ENCODE data around the gene BRSK1. TPM values are rescaled to one million over a fixed set of nuclear protein-coding genes. Genes with fewer than 3 reads are reported as not detected.

The BRSK1 gene
- total and polyA plus RNA-seq, 2 of the 8 experiments (the other 6 are each of a cell fraction or from before 2014, with no cell fraction given) = 27.6 to 32.7 TPM

DNA sequence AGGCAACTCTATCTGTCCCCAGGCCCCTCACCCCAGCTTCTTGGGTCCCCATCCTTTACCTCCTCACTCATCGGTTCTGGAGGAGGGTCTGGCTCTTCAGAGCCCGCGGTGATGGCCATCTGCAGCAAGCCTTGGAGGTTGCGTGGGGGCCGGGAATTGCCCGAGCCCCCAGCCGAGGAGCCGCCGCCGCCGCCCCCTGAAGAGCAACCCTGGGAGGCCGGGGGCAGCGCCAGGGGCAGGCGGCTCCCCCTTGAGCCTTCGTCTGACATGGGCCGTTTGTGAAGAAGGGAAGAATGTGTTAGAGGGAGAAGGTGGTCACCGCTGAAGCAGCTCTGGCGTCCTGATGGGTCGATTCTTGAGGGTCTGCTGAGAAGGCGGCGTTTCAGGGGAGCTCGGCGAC is 4.5 kb upstream of the BRSK1 start:
- Histone ChIP-seq H2BK15ac (ENCODE audit: low read length) (no peak overlapping the region), H3K79me1 (ENCODE audit: low read depth, low read length) (peaks cover 4% of the 10 kb centered on the region; the same call in 1 of the 2 replicates), H4K5ac (ENCODE audit: insufficient read length, low read depth, low read length) (no peak overlapping the region), H3K4me3 (ENCODE audit: extremely low read depth in 1 of 4, insufficient read depth in 2 of 4, low read depth in 3 of 4, low read length in 4 of 4) (peak overlapping the region; percentile 71 to 98 (median 90)), H3K36me3 (ENCODE audit: control insufficient read depth in 2 of 4, insufficient read depth in 4 of 4, low read length in 3 of 4) (peaks cover 0 to 9% (median 4%) of the 10 kb centered on the region in 4 experiments; a peak in 5 of 8 replicates), H3K4me2 (ENCODE audit: insufficient read depth in 1 of 2, low read depth in 2 of 2, low read length in 2 of 2) (peak overlapping the region; percentile 86 to 87), H3K4ac (replicated peaks; ENCODE audit: insufficient read length, low read depth, low read length) (no peak overlapping the region), H4K8ac (ENCODE audit: extremely low read depth, insufficient read depth, low read length) (peak overlapping the region; percentile 95; the same call in 1 of the 2 replicates), H3K56ac (replicated peaks; ENCODE audit: insufficient read length, low read depth, low read length) (no peak overlapping the region), H2BK120ac (replicated peaks; ENCODE audit: low read depth, low read length) (no peak overlapping the region), H2AFZ (ENCODE audit: low read length) (peak overlapping the region; percentile 87; the same call in 1 of the 2 replicates), H3K27me3 (replicated peaks in 1 of 4; ENCODE audit: control insufficient read depth in 3 of 4, extremely low read depth in 1 of 4, insufficient read depth in 3 of 4, low read length in 3 of 4) (no peaks in the 10 kb centered on the region), H3K18ac (ENCODE audit: extremely low read depth, low read length) (peak overlapping the region; percentile 32; the same call in 1 of the 2 replicates), H2BK5ac (ENCODE audit: low read depth, low read length) (peak overlapping the region; percentile 90; the same call in 1 of the 2 replicates), H3K9me3 (ENCODE audit: insufficient read depth in 2 of 2, low read depth in 1 of 2, low read length in 1 of 2) (no peaks in the 10 kb centered on the region; a peak in 1 of 4 replicates), H4K91ac (replicated peaks; ENCODE audit: insufficient read length, low read length) (no peak overlapping the region), H3K9ac (replicated peaks in 1 of 4; ENCODE audit: extremely low read depth in 1 of 4, low read depth in 3 of 4, low read length in 3 of 4) (peak overlapping the region in 3 of 4 experiments; percentile 54 to 86 (median 86); a peak in 6 of 7 replicates), H3K23me2 (ENCODE audit: low read depth, low read length) (peaks cover 9% of the 10 kb centered on the region; the same call in 1 of the 2 replicates), H3K14ac (ENCODE audit: insufficient read length) (no peak overlapping the region), H3K4me1 (replicated peaks in 1 of 4; ENCODE audit: control insufficient read depth in 3 of 4, insufficient read depth in 4 of 4, low read length in 3 of 4) (peaks cover 3 to 19% (median 7%) of the 10 kb centered on the region in 4 experiments), H3K27ac (ENCODE audit: low read depth, low read length) (peak overlapping the region; percentile 85), H2AK5ac (ENCODE audit: low read depth, low read length) (no peak overlapping the region), H2BK20ac (ENCODE audit: low read length) (no peak overlapping the region), H2BK12ac (ENCODE audit: low read depth, low read length) (no peak overlapping the region), H3K23ac (ENCODE audit: insufficient read length) (no peak overlapping the region), H3K79me2 (ENCODE audit: control insufficient read depth in 1 of 2, insufficient read depth in 2 of 2, low read length in 2 of 2) (peaks cover 3 to 6% of the 10 kb centered on the region in 2 experiments; a peak in 3 of 4 replicates), H4K20me1 (replicated peaks in 1 of 2; ENCODE audit: control insufficient read depth in 1 of 2, insufficient read depth in 2 of 2, low read length in 2 of 2) (peaks cover 3 to 4% of the 10 kb centered on the region in 2 experiments)
- DNase-seq (ENCODE audit: low read depth in 1 of 2, low spot score in 2 of 2) = no peak
- ChIA-PET CTCF (ENCODE audit: partially characterized antibody) (interaction anchor here (1.4 to 1.5 kb wide), 2 partner anchors 11 to 24 kb away, joined by 4 to 6 read pairs; no protein-coding TSS in a partner anchor), POLR2A (ENCODE audit: partially characterized antibody) (interaction anchor here (1.0 to 5.9 kb wide), 9 partner anchors 16 to 325 kb away, joined by 3 to 28 read pairs (median 5); partner anchors contain the start of genes PPP1R12C, PPP6R1 and UBE2S)
- FAIRE-seq = no peak
- WGBS, 2 experiments (ENCODE audit: extremely low coverage in 1 of 2, insufficient coverage in 1 of 2, insufficient read length in 1 of 2, insufficient replicate concordance in 2 of 2, low coverage in 1 of 2, low lambda C conversion rate in 2 of 2, missing lambda C conversion rate in 1 of 2) = 5% methylated on average over 23 of the region's 23 CpGs; no CpG with 5 or more reads in 1 of the 2 experiments
- TF ChIP-seq SP1 (IDR thresholded peaks at IDR 0.05; ENCODE audit: low read depth, low read length) (no peak), FOSL1 (IDR thresholded peaks at IDR 0.05; ENCODE audit: insufficient read depth, low read depth, low read length) (no peak), CREB1 (IDR thresholded peaks at IDR 0.05) (no peak), EZH2 (IDR thresholded peaks at IDR 0.05; ENCODE audit: low read depth, low read length, severe bottlenecking) (no peak)
- TF ChIP-seq, protein P1, sequence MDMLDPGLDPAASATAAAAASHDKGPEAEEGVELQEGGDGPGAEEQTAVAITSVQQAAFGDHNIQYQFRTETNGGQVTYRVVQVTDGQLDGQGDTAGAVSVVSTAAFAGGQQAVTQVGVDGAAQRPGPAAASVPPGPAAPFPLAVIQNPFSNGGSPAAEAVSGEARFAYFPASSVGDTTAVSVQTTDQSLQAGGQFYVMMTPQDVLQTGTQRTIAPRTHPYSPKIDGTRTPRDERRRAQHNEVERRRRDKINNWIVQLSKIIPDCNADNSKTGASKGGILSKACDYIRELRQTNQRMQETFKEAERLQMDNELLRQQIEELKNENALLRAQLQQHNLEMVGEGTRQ (IDR thresholded peaks at IDR 0.05; ENCODE audit: low read length) = no peak
- TF ChIP-seq, protein P2, sequence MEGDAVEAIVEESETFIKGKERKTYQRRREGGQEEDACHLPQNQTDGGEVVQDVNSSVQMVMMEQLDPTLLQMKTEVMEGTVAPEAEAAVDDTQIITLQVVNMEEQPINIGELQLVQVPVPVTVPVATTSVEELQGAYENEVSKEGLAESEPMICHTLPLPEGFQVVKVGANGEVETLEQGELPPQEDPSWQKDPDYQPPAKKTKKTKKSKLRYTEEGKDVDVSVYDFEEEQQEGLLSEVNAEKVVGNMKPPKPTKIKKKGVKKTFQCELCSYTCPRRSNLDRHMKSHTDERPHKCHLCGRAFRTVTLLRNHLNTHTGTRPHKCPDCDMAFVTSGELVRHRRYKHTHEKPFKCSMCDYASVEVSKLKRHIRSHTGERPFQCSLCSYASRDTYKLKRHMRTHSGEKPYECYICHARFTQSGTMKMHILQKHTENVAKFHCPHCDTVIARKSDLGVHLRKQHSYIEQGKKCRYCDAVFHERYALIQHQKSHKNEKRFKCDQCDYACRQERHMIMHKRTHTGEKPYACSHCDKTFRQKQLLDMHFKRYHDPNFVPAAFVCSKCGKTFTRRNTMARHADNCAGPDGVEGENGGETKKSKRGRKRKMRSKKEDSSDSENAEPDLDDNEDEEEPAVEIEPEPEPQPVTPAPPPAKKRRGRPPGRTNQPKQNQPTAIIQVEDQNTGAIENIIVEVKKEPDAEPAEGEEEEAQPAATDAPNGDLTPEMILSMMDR (IDR thresholded peaks at IDR 0.05; ENCODE audit: control extremely low read depth in 1 of 3, insufficient read depth in 1 of 3, low read depth in 1 of 3, low read length in 3 of 3) = no peak
